Keratinocyte (primary cell): ENCODE data around the gene TNFAIP8L2. TPM values are rescaled to one million over a fixed set of nuclear protein-coding genes. Genes with fewer than 3 reads are reported as not detected.

Experiments used
- polyA plus RNA-seq, 5 experiments: library from polyadenylated mRNA; depleted of rRNA in 3 of 5; stranded (reverse) in 3 of 5; stranded (forward) in 1 of 5; unstranded in 1 of 5; fragments of >200 nt; gene quantifications; 1 replicate in 1 of 5; 2 replicates in 3 of 5; 3 replicates in 1 of 5; pipeline versions ENCODE4 v1.2.1 to v1.2.3, GENCODE V29; 2011 to 2012; ENCODE audit warnings: missing spikeins in 2 of 5, low read depth in 1 of 5, low replicate concordance in 1 of 5

The TNFAIP8L2 gene
- polyA plus RNA-seq, 1 donor (not counting 4 experiments of a cell fraction or from before 2014, with no cell fraction given) = not detected

Other genes starting within 250 kb of the TNFAIP8L2 start
- 27.0 to 31.3 TPM (median 27.1 TPM) in 3 replicates for gene SETDB1, start 230.3 kb upstream of the TNFAIP8L2 start, polyA plus RNA-seq
- gene CERS2, start 181.8 kb upstream of the TNFAIP8L2 start, polyA plus RNA-seq = 75.0 to 172 TPM (median 121 TPM) in 3 replicates
- 0.68 to 0.85 TPM (median 0.76 TPM) in 3 replicates for gene ANXA9, start 174.4 kb upstream of the TNFAIP8L2 start, polyA plus RNA-seq
- gene MINDY1, start 149.7 kb upstream of the TNFAIP8L2 start, polyA plus RNA-seq = 11.2 to 20.4 TPM (median 11.6 TPM) in 3 replicates
- gene PRUNE1, start 148.2 kb upstream of the TNFAIP8L2 start, polyA plus RNA-seq = 14.4 to 16.4 TPM (median 15.4 TPM) in 3 replicates
- gene BNIPL, start 120.1 kb upstream of the TNFAIP8L2 start, polyA plus RNA-seq = 4.6 to 25.8 TPM (median 9.8 TPM) in 3 replicates
- 0.26 to 0.40 TPM (median 0.39 TPM) in 3 replicates for gene C1orf56, start 108.9 kb upstream of the TNFAIP8L2 start, polyA plus RNA-seq
- gene CDC42SE1, start 97.0 kb upstream of the TNFAIP8L2 start, polyA plus RNA-seq = 127 to 151 TPM (median 138 TPM) in 3 replicates
- gene MLLT11, start 96.3 kb upstream of the TNFAIP8L2 start, polyA plus RNA-seq = 8.8 to 16.4 TPM (median 10.8 TPM) in 3 replicates
- 11.5 to 13.3 TPM (median 11.8 TPM) in 3 replicates for gene GABPB2, start 85.9 kb upstream of the TNFAIP8L2 start, polyA plus RNA-seq
- gene SEMA6C, start 10.0 kb upstream of the TNFAIP8L2 start, polyA plus RNA-seq = 0.43 to 1.9 TPM (median 0.93 TPM) in 3 replicates
- 3.6 to 5.6 TPM (median 4.4 TPM) in 3 replicates for gene LYSMD1, start 9.3 kb downstream of the TNFAIP8L2 start, polyA plus RNA-seq
- 11.0 to 34.4 TPM (median 26.2 TPM) in 3 replicates for gene SCNM1, start 9.5 kb downstream of the TNFAIP8L2 start, polyA plus RNA-seq
- 0.18 to 0.42 TPM (median 0.34 TPM) in 3 replicates for gene TMOD4, start 19.3 kb downstream of the TNFAIP8L2 start, polyA plus RNA-seq
- 41.6 to 69.9 TPM (median 47.5 TPM) in 3 replicates for gene VPS72, start 33.5 kb downstream of the TNFAIP8L2 start, polyA plus RNA-seq
- 98.6 to 148 TPM (median 124 TPM) in 3 replicates for gene PIP5K1A, start 41.9 kb downstream of the TNFAIP8L2 start, polyA plus RNA-seq
- 195 to 223 TPM (median 219 TPM) in 3 replicates for gene PSMD4, start 98.1 kb downstream of the TNFAIP8L2 start, polyA plus RNA-seq
- gene ZNF687, start 125.7 kb downstream of the TNFAIP8L2 start, polyA plus RNA-seq = 7.3 to 11.4 TPM (median 10.9 TPM) in 3 replicates
- gene PI4KB, start 170.8 kb downstream of the TNFAIP8L2 start, polyA plus RNA-seq = 40.9 to 61.0 TPM (median 58.1 TPM) in 3 replicates
- gene RFX5, start 190.6 kb downstream of the TNFAIP8L2 start, polyA plus RNA-seq = 35.0 to 61.9 TPM (median 55.4 TPM) in 3 replicates
- gene SELENBP1, start 216.1 kb downstream of the TNFAIP8L2 start, polyA plus RNA-seq = 3.0 to 3.9 TPM (median 3.1 TPM) in 3 replicates
- gene PSMB4, start 242.9 kb downstream of the TNFAIP8L2 start, polyA plus RNA-seq = 340 to 379 TPM (median 354 TPM) in 3 replicates